H1 (cell line): ENCODE results near the gene MYBPHL.

Experiments
- CTCF ChIP-seq, 3 experiments: IDR thresholded peaks; 1 replicate in 2 of 3; 2 replicates in 1 of 3; pipeline versions ENCODE4 v1.5.1 to v1.6.1; 2011; ENCODE audit warnings: low read length in 3 of 3, mild to moderate bottlenecking in 3 of 3, inconsistent platforms in 2 of 3, low read depth in 1 of 3, moderate library complexity in 1 of 3; ENCODE audit not compliant: insufficient read depth in 1 of 3; ENCODE audit errors: control extremely low read depth in 1 of 3
- FOSL1 ChIP-seq: IDR thresholded peaks from 2 replicates; pipeline ENCODE4 v1.6.1; 2011; ENCODE audit warnings: mild to moderate bottlenecking, low read depth, low read length, moderate library complexity; ENCODE audit not compliant: insufficient read depth
- GABPA ChIP-seq: IDR thresholded peaks from 2 replicates; pipeline ENCODE4 v1.6.1; 2011; ENCODE audit warnings: mild to moderate bottlenecking, low read length, moderate library complexity, borderline replicate concordance; ENCODE audit not compliant: insufficient read depth
- HDAC2 ChIP-seq, 2 experiments: fragments of 300-600 bp in 1 of 2; sonication (generic) in 1 of 2; IDR thresholded peaks; 2 replicates each; pipeline ENCODE4 v1.6.1; 2011 to 2012; ENCODE audit warnings: low read depth in 2 of 2, low read length in 2 of 2, mild to moderate bottlenecking in 2 of 2, moderate library complexity in 2 of 2, borderline replicate concordance in 1 of 2, inconsistent platforms in 1 of 2
- NANOG ChIP-seq: IDR thresholded peaks from 2 replicates; pipeline ENCODE4 v1.6.1; 2011; ENCODE audit warnings: low read length, low read depth, mild to moderate bottlenecking, inconsistent platforms; ENCODE audit not compliant: insufficient read depth, poor library complexity, severe bottlenecking
- POLR2A ChIP-seq, 2 experiments: IDR thresholded peaks; 1 replicate in 1 of 2; 2 replicates in 1 of 2; pipeline ENCODE4 v1.6.1; 2011; ENCODE audit warnings: low read depth in 2 of 2, low read length in 2 of 2, mild to moderate bottlenecking in 2 of 2; ENCODE audit errors: control extremely low read depth in 1 of 2
- RAD21 ChIP-seq, 2 experiments: IDR thresholded peaks in 1 of 2; conservative IDR thresholded peaks in 1 of 2; 2 replicates each; pipeline ENCODE4 v1.6.1; 2011; ENCODE audit warnings: low read depth in 2 of 2, low read length in 2 of 2, improper control_type of control experiment in 1 of 2, inconsistent platforms in 1 of 2, mild to moderate bottlenecking in 1 of 2, moderate library complexity in 1 of 2
- SIN3A ChIP-seq, 2 experiments: IDR thresholded peaks in 1 of 2; conservative IDR thresholded peaks in 1 of 2; 2 replicates each; pipeline ENCODE4 v1.6.1; 2011 to 2012; ENCODE audit warnings: low read length in 2 of 2, improper control_type of control experiment in 1 of 2, low read depth in 1 of 2, mild to moderate bottlenecking in 1 of 2
- SIRT6 ChIP-seq: IDR thresholded peaks from one replicate; pipeline ENCODE4 v1.7.1; 2012; ENCODE audit warnings: low read length, inconsistent platforms
- SUZ12 ChIP-seq: fragments of 200-600 bp; sonication (generic); IDR thresholded peaks from 2 replicates; pipeline ENCODE4 v1.6.1; 2012; ENCODE audit warnings: mild to moderate bottlenecking, inconsistent platforms, low read length, moderate library complexity, mixed read lengths
- TAF1 ChIP-seq: IDR thresholded peaks from 2 replicates; pipeline ENCODE4 v1.6.1; 2011; ENCODE audit warnings: mild to moderate bottlenecking, low read depth, low read length
- YY1 ChIP-seq: IDR thresholded peaks from 2 replicates; pipeline ENCODE4 v1.6.1; 2011; ENCODE audit warnings: low read depth, mild to moderate bottlenecking, low read length
- TF ChIP-seq, protein P1 (sequence below): IDR thresholded peaks from 2 replicates; pipeline ENCODE4 v1.6.1; 2012; ENCODE audit warnings: inconsistent platforms

DNA sequence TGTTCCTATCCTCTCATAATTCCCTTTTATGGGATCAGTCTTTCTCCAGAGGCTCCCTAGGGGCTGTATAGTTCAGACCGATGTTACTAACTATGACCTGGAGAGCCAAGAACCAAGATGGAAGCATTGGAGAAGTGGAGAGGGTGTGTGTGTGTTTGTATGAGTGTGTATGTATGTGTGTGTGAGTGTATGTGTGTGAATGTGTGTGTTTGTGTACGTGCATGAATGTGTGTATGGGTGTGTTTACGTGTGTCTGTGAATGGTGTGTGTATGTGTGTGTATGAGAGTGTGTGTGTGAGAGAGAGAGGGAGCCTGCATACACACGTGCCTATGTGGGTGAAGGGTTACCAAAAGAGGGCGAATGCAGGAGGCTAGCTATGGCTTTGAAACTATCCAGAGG lies 4.9 kb downstream of the MYBPHL start:
- TF ChIP-seq SIN3A (conservative IDR thresholded peaks at IDR 0.05 in 1 of 2, IDR thresholded peaks at IDR 0.05 in 1 of 2; ENCODE audit: low read depth in 1 of 2, low read length in 2 of 2): no peak
- TF ChIP-seq CTCF (IDR thresholded peaks at IDR 0.05; ENCODE audit: control extremely low read depth in 1 of 3, insufficient read depth in 1 of 3, low read depth in 1 of 3, low read length in 3 of 3): no peak
- TF ChIP-seq FOSL1: no peak
- TF ChIP-seq POLR2A (IDR thresholded peaks at IDR 0.05; ENCODE audit: control extremely low read depth in 1 of 2, low read depth in 2 of 2, low read length in 2 of 2): no peak
- no peak for TF ChIP-seq SUZ12
- no peak for TF ChIP-seq GABPA
- no peak for TF ChIP-seq YY1
- no peak for TF ChIP-seq SIRT6
- TF ChIP-seq, protein P1, sequence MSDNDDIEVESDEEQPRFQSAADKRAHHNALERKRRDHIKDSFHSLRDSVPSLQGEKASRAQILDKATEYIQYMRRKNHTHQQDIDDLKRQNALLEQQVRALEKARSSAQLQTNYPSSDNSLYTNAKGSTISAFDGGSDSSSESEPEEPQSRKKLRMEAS: no peak
- TF ChIP-seq HDAC2 (IDR thresholded peaks at IDR 0.05; ENCODE audit: borderline replicate concordance in 1 of 2, low read depth in 2 of 2, low read length in 2 of 2): no peak
- no peak for TF ChIP-seq TAF1
- no peak for TF ChIP-seq NANOG
- TF ChIP-seq RAD21 (IDR thresholded peaks at IDR 0.05 in 1 of 2, conservative IDR thresholded peaks at IDR 0.05 in 1 of 2; ENCODE audit: low read depth in 2 of 2, low read length in 2 of 2): no peak
